HG03575 (cell line): ENCODE measurements around the gene SORCS2.

Source experiments
- ATAC-seq: cut with Tn5 transposase; IDR thresholded peaks from one replicate; pipeline ENCODE4 v1.9.1; 2021; ENCODE audit not compliant: unreplicated experiment, insufficient number of reproducible peaks, low FRiP score; ENCODE audit errors: extremely low read depth

The SORCS2 gene

GRCh38 chr4:7388627-7389026 lies 196.3 kb downstream of the SORCS2 start:
- ATAC-seq = no peak

GRCh38 chr4:7389101-7389701 lies 196.9 kb downstream of the SORCS2 start:
- ATAC-seq = no peak

GRCh38 chr4:7389719-7390118 lies 197.4 kb downstream of the SORCS2 start:
- no peak for ATAC-seq

- ATAC-seq = no peak
Measured at GRCh38 chr4:7390336-7390735, 198.0 kb downstream of the SORCS2 start.

GRCh38 chr4:7390906-7391636 lies 198.7 kb downstream of the SORCS2 start:
- no peak for ATAC-seq

GRCh38 chr4:7391637-7392437 lies 199.5 kb downstream of the SORCS2 start:
- ATAC-seq = no peak

- ATAC-seq = no peak
Measured at GRCh38 chr4:7392438-7393421, 200.4 kb downstream of the SORCS2 start.

- no peak for ATAC-seq
Measured at GRCh38 chr4:7393601-7394575, 201.6 kb downstream of the SORCS2 start.

GRCh38 chr4:7394681-7395451 lies 202.5 kb downstream of the SORCS2 start:
- no peak for ATAC-seq

GRCh38 chr4:7395645-7396044 lies 203.3 kb downstream of the SORCS2 start:
- no peak for ATAC-seq

- ATAC-seq = no peak
Measured at GRCh38 chr4:7396186-7396910, 204.0 kb downstream of the SORCS2 start.

- ATAC-seq = no peak
Measured at GRCh38 chr4:7397206-7398103, 205.1 kb downstream of the SORCS2 start.

- no peak for ATAC-seq
Measured at GRCh38 chr4:7398104-7398423, 205.7 kb downstream of the SORCS2 start.

- no peak for ATAC-seq
Measured at GRCh38 chr4:7398788-7399439, 206.6 kb downstream of the SORCS2 start.
